Neural cell (in vitro differentiated cells): ENCODE measurements around the gene ASCL2. TPM values are rescaled to one million over a fixed set of nuclear protein-coding genes. Genes with fewer than 3 reads are reported as not detected.

Experiments
- H2AFZ ChIP-seq: fragments of 200-600, 300-800 bp; sonication (generic), shearing (Covaris generic); 2 replicates; pipeline ENCODE4 v1.6.0; 2014; ENCODE audit warnings: low read depth, mild to moderate bottlenecking, antibody characterized with exemption, low read length, moderate library complexity
- H3F3A ChIP-seq: fragments of 200-600 bp; shearing (Covaris generic); 2 replicates; pipeline ENCODE4 v1.6.1; 2016; ENCODE audit warnings: mild to moderate bottlenecking, moderate library complexity, mixed read lengths, antibody characterized with exemption, low read length; ENCODE audit not compliant: insufficient read depth, poor library complexity, severe bottlenecking
- H3K27ac ChIP-seq: fragments of 200-600, 300-800 bp; sonication (generic), shearing (Covaris generic); 2 replicates; pipeline ENCODE4 v1.5.1; 2014; ENCODE audit warnings: mild to moderate bottlenecking, low read length, moderate library complexity
- H3K27me3 ChIP-seq: fragments of 300-800, 200-600 bp; sonication (generic), shearing (Covaris generic); 2 replicates; pipeline ENCODE4 v1.6.0; 2014; ENCODE audit warnings: mild to moderate bottlenecking, low read depth, low read length, moderate library complexity; ENCODE audit not compliant: insufficient read depth
- H3K36me3 ChIP-seq: fragments of 300-800, 200-600 bp; sonication (generic), shearing (Covaris generic); 2 replicates; pipeline ENCODE4 v1.5.1; 2014; ENCODE audit warnings: mild to moderate bottlenecking, antibody characterized with exemption, low read length, moderate library complexity; ENCODE audit not compliant: insufficient read depth
- H3K4me2 ChIP-seq: fragments of 300-800, 200-600 bp; sonication (generic), shearing (Covaris generic); 2 replicates; pipeline ENCODE4 v1.6.0; 2014; ENCODE audit warnings: mild to moderate bottlenecking, low read length
- H3K4me3 ChIP-seq: fragments of 300-800, 200-600 bp; sonication (generic), shearing (Covaris generic); 2 replicates; pipeline ENCODE4 v1.5.1; 2014; ENCODE audit warnings: mild to moderate bottlenecking, low read length, moderate library complexity
- H3K79me2 ChIP-seq: fragments of 200-600 bp; shearing (Covaris generic); replicated peaks from 2 replicates; pipeline ENCODE4 v1.6.0; 2014; ENCODE audit warnings: mild to moderate bottlenecking, low read length, moderate library complexity; ENCODE audit not compliant: insufficient read depth
- H3K9ac ChIP-seq: fragments of 300-800, 200-600 bp; sonication (generic), shearing (Covaris generic); 2 replicates; pipeline ENCODE4 v1.6.1; 2016; ENCODE audit warnings: mild to moderate bottlenecking, low read length, mixed read lengths
- H3K9me2 ChIP-seq: fragments of 200-600 bp; shearing (Covaris generic); 2 replicates; pipeline ENCODE4 v1.6.1; 2016; ENCODE audit warnings: mild to moderate bottlenecking, low read length, mixed read lengths; ENCODE audit not compliant: insufficient read depth
- H3K9me3 ChIP-seq: fragments of 200-600, 300-800 bp; sonication (generic), shearing (Covaris generic); 2 replicates; pipeline ENCODE4 v1.6.1; 2016; ENCODE audit warnings: mild to moderate bottlenecking, mixed run types, low read length, moderate library complexity, mixed read lengths
- H4K20me1 ChIP-seq: fragments of 200-600 bp; shearing (Covaris generic); 2 replicates; pipeline ENCODE4 v1.6.1; 2016; ENCODE audit warnings: mild to moderate bottlenecking, mixed run types; ENCODE audit not compliant: insufficient read depth
- CTCF ChIP-seq: fragments of 450-650 bp; IDR thresholded peaks from 2 replicates; pipeline ENCODE4 v1.5.1; 2014; ENCODE audit warnings: antibody characterized with exemption, mild to moderate bottlenecking, moderate library complexity; ENCODE audit not compliant: poor library complexity, severe bottlenecking
- EZH2 ChIP-seq: fragments of 200-600, 300-800 bp; shearing (Covaris generic), sonication (generic); IDR thresholded peaks from 2 replicates; pipeline ENCODE4 v1.6.1; 2014; ENCODE audit warnings: antibody characterized with exemption, low read length, borderline replicate concordance, mild to moderate bottlenecking; ENCODE audit not compliant: insufficient read depth, poor library complexity, severe bottlenecking
- MXI1 ChIP-seq: fragments of 450-650 bp; conservative IDR thresholded peaks from 2 replicates; pipeline ENCODE4 v1.6.1; 2014; ENCODE audit warnings: antibody characterized with exemption, mild to moderate bottlenecking; ENCODE audit not compliant: poor library complexity, severe bottlenecking
- POLR2AphosphoS5 ChIP-seq: IDR thresholded peaks from 2 replicates; pipeline ENCODE4 v1.6.1; 2012
- RAD21 ChIP-seq: fragments of 450-650 bp; conservative IDR thresholded peaks from 2 replicates; pipeline ENCODE4 v1.6.1; 2014; ENCODE audit warnings: antibody characterized with exemption, mild to moderate bottlenecking, moderate library complexity
- REST ChIP-seq: IDR thresholded peaks from 2 replicates; pipeline ENCODE4 v1.6.1; 2012; ENCODE audit warnings: borderline replicate concordance
- SMC3 ChIP-seq: fragments of 450-650 bp; conservative IDR thresholded peaks from 2 replicates; pipeline ENCODE4 v1.6.1; 2014; ENCODE audit warnings: antibody characterized with exemption, mild to moderate bottlenecking, moderate library complexity; ENCODE audit not compliant: poor library complexity
- TAF1 ChIP-seq: IDR thresholded peaks from 2 replicates; pipeline ENCODE4 v1.6.1; 2012; ENCODE audit warnings: low read depth
- polyA plus RNA-seq: library from polyadenylated mRNA; depleted of rRNA; stranded (reverse); fragments of >200 nt; gene quantifications from 2 replicates; pipeline ENCODE4 v1.2.3, GENCODE V29; 2014

The ASCL2 gene
- polyA plus RNA-seq, 1 donor from 2014 or later, result not detected

GRCh38 chr11:2259466-2259830 is 10.9 kb downstream of the ASCL2 start:
- Histone ChIP-seq H3K36me3 (no peaks in the 10 kb centered on the region), H3K4me3 (no peak overlapping the region), H4K20me1 (no peaks in the 10 kb centered on the region), H3K9me2 (no peaks in the 10 kb centered on the region), H3K4me2 (no peak overlapping the region), H3K27me3 (no peaks in the 10 kb centered on the region), H3K27ac (no peak overlapping the region), H3F3A (no peaks in the 10 kb centered on the region), H3K9me3 (no peaks in the 10 kb centered on the region), H2AFZ (no peak overlapping the region), H3K79me2 (no peaks in the 10 kb centered on the region), H3K9ac (no peak overlapping the region)
- TF ChIP-seq CTCF (no peak), RAD21 (no peak), EZH2 (no peak), POLR2AphosphoS5 (no peak)

- Histone ChIP-seq H2AFZ (no peak overlapping the region), H3K36me3 (no peaks in the 10 kb centered on the region), H3K9me2 (no peaks in the 10 kb centered on the region), H3K4me3 (no peak overlapping the region), H3K27me3 (no peaks in the 10 kb centered on the region), H3K27ac (no peak overlapping the region), H3K9me3 (no peaks in the 10 kb centered on the region), H3F3A (no peaks in the 10 kb centered on the region), H4K20me1 (no peaks in the 10 kb centered on the region), H3K4me2 (no peak overlapping the region), H3K79me2 (no peaks in the 10 kb centered on the region), H3K9ac (no peak overlapping the region)
- TF ChIP-seq REST (no peak), POLR2AphosphoS5 (no peak), RAD21 (no peak), TAF1 (no peak), MXI1 (no peak), CTCF (no peak), SMC3 (no peak)
These were observed 11.6 kb downstream of the ASCL2 start for GRCh38 chr11:2258501-2259465.
